ENCODE measurements around the gene SERINC2. TPM values are rescaled to one million over a fixed set of nuclear protein-coding genes. Genes with fewer than 3 reads are reported as not detected.
A peak's percentile ranks its signal among the peaks of the same experiment; 100 is the strongest.

SERINC2 gene
- polyA plus RNA-seq, 1 experiment, result 109 TPM

DNA sequence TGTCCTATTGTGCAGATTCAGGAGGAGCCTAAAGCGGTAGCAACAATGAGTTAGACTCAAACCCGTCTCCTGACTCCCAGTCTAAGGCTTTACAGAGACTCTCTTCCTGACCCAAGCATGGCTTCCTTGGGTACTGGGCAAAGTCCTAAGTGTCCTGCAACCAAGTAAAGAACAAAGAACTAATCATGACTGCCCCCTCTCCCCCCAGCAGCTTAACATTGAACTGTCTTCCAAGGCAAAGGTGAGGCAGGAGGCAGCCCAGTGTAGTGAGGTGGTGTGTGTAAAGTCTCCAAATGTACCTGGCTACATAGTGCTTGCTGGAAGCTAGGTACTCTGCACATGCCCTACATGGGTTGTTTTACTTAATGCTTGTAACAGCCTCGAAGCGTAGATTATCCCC, 42.4 kb upstream of the SERINC2 start:
- ChIA-PET CTCF (interaction anchor here (1.8 to 2.4 kb wide), 2 partner anchors 10 to 52 kb away, joined by 5 to 6 read pairs; no protein-coding TSS in a partner anchor), POLR2A (no interaction called here)
- H3K36me3 ChIP-seq (ENCODE audit: control insufficient read depth, insufficient read depth, low read length), result peaks cover 3% of the 10 kb centered on the region
- TF ChIP-seq, protein P1, sequence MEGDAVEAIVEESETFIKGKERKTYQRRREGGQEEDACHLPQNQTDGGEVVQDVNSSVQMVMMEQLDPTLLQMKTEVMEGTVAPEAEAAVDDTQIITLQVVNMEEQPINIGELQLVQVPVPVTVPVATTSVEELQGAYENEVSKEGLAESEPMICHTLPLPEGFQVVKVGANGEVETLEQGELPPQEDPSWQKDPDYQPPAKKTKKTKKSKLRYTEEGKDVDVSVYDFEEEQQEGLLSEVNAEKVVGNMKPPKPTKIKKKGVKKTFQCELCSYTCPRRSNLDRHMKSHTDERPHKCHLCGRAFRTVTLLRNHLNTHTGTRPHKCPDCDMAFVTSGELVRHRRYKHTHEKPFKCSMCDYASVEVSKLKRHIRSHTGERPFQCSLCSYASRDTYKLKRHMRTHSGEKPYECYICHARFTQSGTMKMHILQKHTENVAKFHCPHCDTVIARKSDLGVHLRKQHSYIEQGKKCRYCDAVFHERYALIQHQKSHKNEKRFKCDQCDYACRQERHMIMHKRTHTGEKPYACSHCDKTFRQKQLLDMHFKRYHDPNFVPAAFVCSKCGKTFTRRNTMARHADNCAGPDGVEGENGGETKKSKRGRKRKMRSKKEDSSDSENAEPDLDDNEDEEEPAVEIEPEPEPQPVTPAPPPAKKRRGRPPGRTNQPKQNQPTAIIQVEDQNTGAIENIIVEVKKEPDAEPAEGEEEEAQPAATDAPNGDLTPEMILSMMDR (IDR thresholded peaks at IDR 0.05; ENCODE audit: insufficient read depth, low read depth, low read length), result no peak
- no peak for DNase-seq (ENCODE audit: low read depth)
- H3K4me3 ChIP-seq (ENCODE audit: low read depth, low read length), result no peak overlapping the region
- H3K27me3 ChIP-seq (ENCODE audit: control insufficient read depth, insufficient read depth, low read length), result no peaks in the 10 kb centered on the region

DNA sequence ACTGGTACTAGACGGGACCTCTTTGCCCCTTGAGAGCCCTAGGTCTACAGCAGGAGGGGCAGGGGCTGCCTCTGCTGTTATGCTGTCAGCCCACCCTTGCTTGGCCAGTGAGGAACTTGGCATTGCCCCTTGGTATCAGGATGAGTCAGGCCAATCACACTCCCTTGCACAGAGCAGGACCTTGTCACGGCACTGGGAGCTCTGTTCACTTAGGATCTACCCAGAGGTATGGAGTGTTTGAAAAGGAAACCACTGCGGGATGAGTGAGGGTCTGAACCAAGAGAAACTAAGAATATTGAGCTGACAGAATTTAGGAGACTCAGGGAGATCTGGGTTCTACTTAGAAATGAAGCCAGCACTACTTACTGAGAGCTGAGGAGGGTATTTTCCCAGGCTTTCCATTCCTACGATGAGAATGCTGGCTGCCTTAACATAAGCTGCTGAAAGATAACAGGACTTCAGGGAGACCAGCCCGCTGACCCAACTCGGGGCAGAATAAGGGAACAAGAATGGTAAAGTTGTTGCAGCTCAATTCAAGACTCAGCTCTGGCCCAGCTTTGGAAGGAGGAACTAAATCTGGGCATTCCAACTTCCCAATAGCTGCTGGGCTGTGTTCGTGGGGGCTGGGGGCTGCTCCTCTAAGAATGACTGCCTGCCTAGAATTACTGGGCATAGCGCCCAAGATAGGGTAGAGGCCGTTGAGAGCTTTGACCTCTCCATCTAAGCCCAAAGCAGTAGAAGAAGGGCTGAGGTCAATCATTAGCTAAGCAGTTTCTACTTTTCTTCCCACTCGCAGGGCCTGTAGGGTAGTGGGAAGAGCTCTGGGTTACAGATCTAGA, 41.7 kb upstream of the SERINC2 start:
- DNase-seq (ENCODE audit: low read depth), result no peak
- ChIA-PET CTCF (interaction anchor here (1.2 to 2.4 kb wide), 3 partner anchors 11 to 51 kb away, joined by 3 to 6 read pairs (median 5); no protein-coding TSS in a partner anchor), POLR2A (no interaction called here)
- TF ChIP-seq, protein P1 (IDR thresholded peaks at IDR 0.05; ENCODE audit: insufficient read depth, low read depth, low read length), result no peak
- Histone ChIP-seq H3K27me3 (ENCODE audit: control insufficient read depth, insufficient read depth, low read length) (no peaks in the 10 kb centered on the region), H3K36me3 (ENCODE audit: control insufficient read depth, insufficient read depth, low read length) (no peaks in the 10 kb centered on the region), H3K4me3 (ENCODE audit: low read depth, low read length) (no peak overlapping the region)

DNA sequence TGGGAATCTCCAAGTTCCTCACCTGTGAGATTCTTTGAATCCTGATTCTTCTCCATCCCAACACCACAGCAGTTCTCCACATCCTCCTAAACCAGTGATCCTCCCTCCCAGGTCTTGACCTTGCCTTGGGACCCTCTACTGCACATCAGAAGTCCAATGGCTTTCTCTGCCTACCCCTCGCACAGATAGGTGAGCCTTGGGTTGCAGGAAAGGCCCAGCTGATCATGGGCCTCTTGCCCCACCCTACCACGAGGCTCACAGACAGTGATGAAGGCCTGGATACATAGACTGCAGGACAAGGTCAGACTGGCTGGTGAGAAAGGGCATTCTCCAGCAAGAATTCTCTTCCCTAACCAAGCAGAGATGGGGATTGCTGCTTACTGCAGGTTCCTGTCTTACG, 41.0 kb upstream of the SERINC2 start:
- TF ChIP-seq, protein P1 (IDR thresholded peaks at IDR 0.05; ENCODE audit: insufficient read depth, low read depth, low read length), result no peak
- ChIA-PET POLR2A (no interaction called here), CTCF (interaction anchor here (1.2 to 2.4 kb wide), 2 partner anchors 11 to 37 kb away, joined by 3 to 6 read pairs; no protein-coding TSS in a partner anchor)
- Histone ChIP-seq H3K4me3 (ENCODE audit: low read depth, low read length) (no peak overlapping the region), H3K27me3 (ENCODE audit: control insufficient read depth, insufficient read depth, low read length) (no peaks in the 10 kb centered on the region), H3K36me3 (ENCODE audit: control insufficient read depth, insufficient read depth, low read length) (no peaks in the 10 kb centered on the region)
- no peak for DNase-seq (ENCODE audit: low read depth)

DNA sequence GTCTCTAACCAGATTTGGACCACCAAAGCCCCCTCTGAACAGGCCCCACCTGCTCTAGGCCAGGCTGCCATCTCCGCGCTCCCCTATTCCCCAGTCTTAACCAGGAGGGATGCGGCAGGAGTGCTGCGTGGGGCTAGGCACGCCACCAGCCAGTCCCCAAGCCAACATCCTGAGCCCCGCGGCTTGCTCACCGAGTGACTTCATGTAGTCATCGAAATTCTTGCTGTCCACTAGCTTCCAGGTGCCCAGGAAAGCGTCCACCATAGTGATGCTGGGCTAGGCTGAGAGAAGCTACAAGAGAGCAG, 40.3 kb upstream of the SERINC2 start:
- CTCF ChIA-PET, result interaction anchor here (0.6 to 2.9 kb wide), 7 partner anchors 9 to 411 kb away, joined by 3 to 24 read pairs (median 6); no protein-coding TSS in a partner anchor
- Histone ChIP-seq H3K36me3 (ENCODE audit: control insufficient read depth, insufficient read depth, low read length) (no peaks in the 10 kb centered on the region), H3K4me3 (ENCODE audit: low read depth, low read length) (peak overlapping the region; percentile 39), H3K27me3 (ENCODE audit: control insufficient read depth, insufficient read depth, low read length) (no peaks in the 10 kb centered on the region)
- TF ChIP-seq, protein P1 (IDR thresholded peaks at IDR 0.05; ENCODE audit: insufficient read depth, low read depth, low read length), result no peak
- POLR2A ChIA-PET, result no interaction called here
- DNase-seq (ENCODE audit: low read depth), result no peak

DNA sequence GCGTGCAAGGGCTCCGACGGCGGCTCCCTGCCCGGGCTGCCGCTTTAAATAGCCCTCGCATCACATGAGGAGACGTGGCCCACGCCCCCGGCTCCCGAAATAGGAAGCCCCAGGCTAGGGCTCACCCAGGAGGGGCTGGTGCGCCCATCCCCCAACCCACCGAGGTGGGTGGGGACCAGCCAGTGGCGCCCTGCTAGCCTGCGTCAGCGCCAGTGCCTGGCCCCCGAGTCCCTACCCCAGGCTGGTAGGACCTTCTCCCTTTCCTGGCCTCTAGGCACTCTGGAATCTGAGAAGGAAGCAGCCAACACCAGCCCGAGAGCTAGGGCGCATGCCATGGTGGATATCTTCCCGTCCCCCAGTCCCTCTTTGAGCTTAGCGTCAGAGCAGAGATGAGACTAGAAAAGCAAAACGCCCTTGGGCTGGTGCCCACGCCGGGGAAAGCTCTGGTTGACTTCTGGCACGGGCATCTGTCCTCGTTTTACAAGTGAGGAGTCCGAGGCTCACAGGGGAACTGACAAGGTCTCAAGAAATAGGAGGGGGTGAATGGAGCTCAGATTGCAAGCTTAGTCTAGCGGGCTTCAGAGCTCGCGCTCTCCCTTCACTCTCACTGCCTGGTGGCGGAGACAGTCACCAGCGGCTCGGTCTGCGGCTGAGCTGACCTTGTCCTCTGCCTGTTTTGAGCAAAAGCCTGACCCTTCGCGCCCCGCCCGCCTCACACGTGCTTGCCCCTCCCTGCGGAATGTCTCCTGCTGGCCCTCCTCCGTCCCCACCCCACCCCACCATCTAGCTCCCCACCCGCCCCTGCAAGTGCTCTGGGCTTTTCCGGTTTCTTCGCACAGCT, 39.7 kb upstream of the SERINC2 start, which contains the start of gene FABP3:
Gene FABP3, minus strand, starts transcription at position 21 of the 841 bp plus-strand sequence. CDS start 62 bp downstream, outside the sequence.
- H3K4me3 ChIP-seq (ENCODE audit: low read depth, low read length), result peak within 1 kb of the TSS; percentile 39
- DNase-seq (ENCODE audit: low read depth), result no peak
- TF ChIP-seq, protein P1 (IDR thresholded peaks at IDR 0.05; ENCODE audit: insufficient read depth, low read depth, low read length), result no peak
- no peaks in the 10 kb centered on the region for H3K36me3 ChIP-seq (ENCODE audit: control insufficient read depth, insufficient read depth, low read length)
- ChIA-PET CTCF (interaction anchor here (0.6 to 2.9 kb wide), 10 partner anchors 8 to 1123 kb away, joined by 3 to 24 read pairs (median 3); no protein-coding TSS in a partner anchor), POLR2A (interaction anchor here (0.6 kb wide), 2 partner anchors 24 to 99 kb away, joined by 9 to 12 read pairs; no protein-coding TSS in a partner anchor)
- H3K27me3 ChIP-seq (ENCODE audit: control insufficient read depth, insufficient read depth, low read length), result no peaks in the 10 kb centered on the region

Measured in BJ (cell line).